ENCODE measurements around the gene CTTNBP2. TPM values are rescaled to one million over a fixed set of nuclear protein-coding genes. Genes with fewer than 3 reads are reported as not detected.

CTTNBP2 gene
- total and polyA plus RNA-seq, 2 donors (not counting 1 experiment from before 2014, with no cell fraction given) = 0.04 to 0.27 TPM

DNA sequence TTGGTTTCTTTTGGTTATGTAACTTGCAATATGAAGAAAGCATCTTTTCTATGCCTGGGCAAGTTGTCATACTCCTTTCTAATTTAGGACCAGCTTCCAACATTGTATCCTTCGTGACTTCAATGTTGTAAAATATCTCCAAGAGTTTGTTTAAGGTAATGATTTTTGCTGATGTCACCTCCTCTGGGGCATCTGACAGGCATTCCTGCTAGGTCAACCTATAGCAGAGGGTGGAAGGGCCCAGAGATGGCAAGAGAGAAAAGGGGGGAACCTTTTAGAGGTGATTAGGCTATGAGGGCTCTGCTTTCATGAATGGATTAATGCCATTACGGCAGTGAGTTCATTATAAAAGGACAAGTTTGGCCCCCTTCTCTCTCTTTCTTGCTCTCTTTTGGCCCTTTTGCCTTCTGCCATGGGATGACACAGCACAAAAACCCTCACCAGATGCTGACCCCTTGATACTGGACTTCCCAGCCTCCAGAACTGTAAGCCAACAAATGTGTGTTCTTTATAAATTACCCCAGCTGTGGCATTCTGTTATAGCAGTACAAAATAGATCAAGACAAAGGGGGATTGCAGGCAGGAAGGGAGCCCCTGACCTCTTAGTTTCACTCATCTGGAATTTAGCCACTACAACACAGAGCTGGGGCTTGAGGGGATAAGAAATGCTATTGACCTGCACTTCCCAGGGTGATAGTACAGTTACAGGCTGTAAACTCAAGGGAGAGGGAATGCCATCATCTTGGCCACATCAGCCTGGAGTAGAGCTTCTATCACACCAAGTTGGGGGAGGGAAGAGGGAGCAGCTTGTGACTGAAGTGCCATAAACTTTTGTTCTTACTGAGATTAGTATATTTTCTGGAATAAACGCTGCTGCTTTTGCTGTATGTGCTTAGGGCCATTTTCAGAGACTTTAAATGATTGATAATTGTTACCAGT, 197.5 kb downstream of the CTTNBP2 start:
- H3K4me3 Mint-ChIP-seq = no peak overlapping the region
- 100% methylated on average over 2 of the region's 3 CpGs for WGBS (ENCODE audit: insufficient coverage)
- H3K4me2 ChIP-seq (replicated peaks; ENCODE audit: low read depth, low read length, poor library complexity, severe bottlenecking) = no peak overlapping the region
- H3K9me3 Mint-ChIP-seq (ENCODE audit: insufficient read depth) = no peaks in the 10 kb centered on the region
- no peak for DNase-seq
- TF ChIP-seq, protein P1, sequence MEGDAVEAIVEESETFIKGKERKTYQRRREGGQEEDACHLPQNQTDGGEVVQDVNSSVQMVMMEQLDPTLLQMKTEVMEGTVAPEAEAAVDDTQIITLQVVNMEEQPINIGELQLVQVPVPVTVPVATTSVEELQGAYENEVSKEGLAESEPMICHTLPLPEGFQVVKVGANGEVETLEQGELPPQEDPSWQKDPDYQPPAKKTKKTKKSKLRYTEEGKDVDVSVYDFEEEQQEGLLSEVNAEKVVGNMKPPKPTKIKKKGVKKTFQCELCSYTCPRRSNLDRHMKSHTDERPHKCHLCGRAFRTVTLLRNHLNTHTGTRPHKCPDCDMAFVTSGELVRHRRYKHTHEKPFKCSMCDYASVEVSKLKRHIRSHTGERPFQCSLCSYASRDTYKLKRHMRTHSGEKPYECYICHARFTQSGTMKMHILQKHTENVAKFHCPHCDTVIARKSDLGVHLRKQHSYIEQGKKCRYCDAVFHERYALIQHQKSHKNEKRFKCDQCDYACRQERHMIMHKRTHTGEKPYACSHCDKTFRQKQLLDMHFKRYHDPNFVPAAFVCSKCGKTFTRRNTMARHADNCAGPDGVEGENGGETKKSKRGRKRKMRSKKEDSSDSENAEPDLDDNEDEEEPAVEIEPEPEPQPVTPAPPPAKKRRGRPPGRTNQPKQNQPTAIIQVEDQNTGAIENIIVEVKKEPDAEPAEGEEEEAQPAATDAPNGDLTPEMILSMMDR (IDR thresholded peaks at IDR 0.05) = no peak
- no peaks in the 10 kb centered on the region for H3K4me1 Mint-ChIP-seq
- H4K20me1 ChIP-seq (ENCODE audit: control insufficient read depth, insufficient read depth, low read length, poor library complexity, severe bottlenecking) = no peaks in the 10 kb centered on the region
- H2AFZ ChIP-seq (ENCODE audit: insufficient read depth, low read depth, low read length, poor library complexity, severe bottlenecking) = no peak overlapping the region
- ChIA-PET CTCF (no interaction called here), POLR2A (no interaction called here)
- no peak overlapping the region for H3K27ac Mint-ChIP-seq
- ATAC-seq (ENCODE audit: low read depth) = no peak
- H3K9ac ChIP-seq (ENCODE audit: low read length) = no peak overlapping the region
- H3K79me2 ChIP-seq (ENCODE audit: control insufficient read depth, insufficient read depth, low read length) = no peaks in the 10 kb centered on the region
- H3K27ac ChIP-seq (ENCODE audit: low read length in 2 of 2) = no peak overlapping the region
- H3K36me3 ChIP-seq (replicated peaks in 1 of 2; ENCODE audit: control extremely low read depth in 1 of 2, control insufficient read depth in 1 of 2, extremely low read depth in 1 of 2, insufficient read depth in 2 of 2, low read length in 1 of 2) = no peaks in the 10 kb centered on the region
- H3K9me3 ChIP-seq (ENCODE audit: control extremely low read depth in 1 of 3, control insufficient read depth in 2 of 3, insufficient read depth in 1 of 3, low read length in 2 of 3) = no peaks in the 10 kb centered on the region
- H3K27me3 ChIP-seq (replicated peaks in 1 of 4; ENCODE audit: control extremely low read depth in 1 of 4, control insufficient read depth in 3 of 4, insufficient read depth in 4 of 4, low read length in 3 of 4) = no peaks in the 10 kb centered on the region
- H3K4me1 ChIP-seq (ENCODE audit: control insufficient read depth in 2 of 2, insufficient read depth in 2 of 2, low read length in 2 of 2) = no peaks in the 10 kb centered on the region
- intact Hi-C loops (cut with micrococcal nuclease) = no loop called here
- H3K4me3 ChIP-seq (ENCODE audit: control extremely low read depth in 1 of 5, extremely low read depth in 1 of 5, insufficient read depth in 1 of 5, low read depth in 2 of 5, low read length in 4 of 5) = no peak overlapping the region
- no peaks in the 10 kb centered on the region for H3K27me3 Mint-ChIP-seq

DNA sequence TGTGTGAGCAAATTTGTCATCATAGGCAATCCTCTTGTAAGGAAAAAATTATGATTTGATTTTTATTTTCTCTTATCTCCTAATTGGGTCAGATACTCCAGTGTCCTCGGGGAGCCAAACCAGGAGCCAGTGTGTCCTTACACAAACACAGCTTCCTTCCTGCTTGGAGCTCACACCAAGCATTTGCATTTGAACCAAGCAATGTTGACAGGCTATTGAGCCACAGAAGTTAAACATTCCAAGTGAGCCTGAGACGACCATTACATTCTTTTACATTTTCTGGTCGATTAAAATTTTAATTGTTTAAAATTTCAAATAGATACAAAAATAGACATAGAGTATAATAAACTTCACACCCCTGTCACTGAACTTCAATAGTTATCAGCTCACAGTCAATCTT, 198.6 kb downstream of the CTTNBP2 start:
- no peaks in the 10 kb centered on the region for H3K79me2 ChIP-seq (ENCODE audit: control insufficient read depth, insufficient read depth, low read length)
- TF ChIP-seq, protein P1 (IDR thresholded peaks at IDR 0.05) = no peak
- TF ChIP-seq EZH2 (IDR thresholded peaks at IDR 0.05; ENCODE audit: borderline replicate concordance, insufficient read depth, low read depth, low read length, poor library complexity, severe bottlenecking) = no peak
- CTCF ChIA-PET = no interaction called here
- H3K9me3 Mint-ChIP-seq (ENCODE audit: insufficient read depth) = no peaks in the 10 kb centered on the region
- H3K9ac ChIP-seq (ENCODE audit: low read length) = no peak overlapping the region
- no peak overlapping the region for H3K4me3 Mint-ChIP-seq
- H3K36me3 ChIP-seq (replicated peaks in 1 of 2; ENCODE audit: control extremely low read depth in 1 of 2, control insufficient read depth in 1 of 2, extremely low read depth in 1 of 2, insufficient read depth in 2 of 2, low read length in 1 of 2) = no peaks in the 10 kb centered on the region
- no peak overlapping the region for H3K4me3 ChIP-seq (ENCODE audit: control extremely low read depth in 1 of 5, extremely low read depth in 1 of 5, insufficient read depth in 1 of 5, low read depth in 2 of 5, low read length in 4 of 5)
- H3K9me3 ChIP-seq (ENCODE audit: control extremely low read depth in 1 of 3, control insufficient read depth in 2 of 3, insufficient read depth in 1 of 3, low read length in 2 of 3) = no peaks in the 10 kb centered on the region
- POLR2A ChIA-PET = no interaction called here
- no peak overlapping the region for H3K27ac Mint-ChIP-seq
- H3K27me3 Mint-ChIP-seq = no peaks in the 10 kb centered on the region
- H3K4me1 Mint-ChIP-seq = no peaks in the 10 kb centered on the region
- intact Hi-C loops (cut with micrococcal nuclease) = no loop called here
- no peaks in the 10 kb centered on the region for H3K27me3 ChIP-seq (replicated peaks in 1 of 4; ENCODE audit: control extremely low read depth in 1 of 4, control insufficient read depth in 3 of 4, insufficient read depth in 4 of 4, low read length in 3 of 4)
- no peaks in the 10 kb centered on the region for H4K20me1 ChIP-seq (ENCODE audit: control insufficient read depth, insufficient read depth, low read length, poor library complexity, severe bottlenecking)
- no peaks in the 10 kb centered on the region for H3K4me1 ChIP-seq (ENCODE audit: control insufficient read depth in 2 of 2, insufficient read depth in 2 of 2, low read length in 2 of 2)
- no peak for ATAC-seq (ENCODE audit: low read depth)
- H2AFZ ChIP-seq (ENCODE audit: insufficient read depth, low read depth, low read length, poor library complexity, severe bottlenecking) = no peak overlapping the region
- no peak overlapping the region for H3K27ac ChIP-seq (ENCODE audit: low read length in 2 of 2)
- WGBS (ENCODE audit: insufficient coverage) = 33% methylated on average over 1 of the region's 3 CpGs
- DNase-seq = no peak
- H3K4me2 ChIP-seq (replicated peaks; ENCODE audit: low read depth, low read length, poor library complexity, severe bottlenecking) = no peak overlapping the region
